Retinal pigment epithelial cell (primary cell): ENCODE results near the gene MRPS14.

ENCODE experiments used
- DNase-seq: peaks from one replicate; pipeline ENCODE4 v3.0.0-alpha.2; 2010; ENCODE audit warnings: low read depth
- H3K4me3 ChIP-seq: 2 replicates; pipeline ENCODE4 v1.5.1; 2011; ENCODE audit warnings: mild to moderate bottlenecking, low read length, control low read depth, moderate library complexity
- CTCF ChIP-seq: conservative IDR thresholded peaks from 2 replicates; pipeline ENCODE4 v1.5.1; 2011; ENCODE audit warnings: low read depth, low read length, control low read depth, inconsistent platforms

The MRPS14 gene

GRCh38 chr1:175000697-175001187, 22.5 kb downstream of the MRPS14 start:
- TF ChIP-seq CTCF = no peak
- H3K4me3 ChIP-seq = peak overlapping the region; percentile 72
- no peak for DNase-seq

DNA sequence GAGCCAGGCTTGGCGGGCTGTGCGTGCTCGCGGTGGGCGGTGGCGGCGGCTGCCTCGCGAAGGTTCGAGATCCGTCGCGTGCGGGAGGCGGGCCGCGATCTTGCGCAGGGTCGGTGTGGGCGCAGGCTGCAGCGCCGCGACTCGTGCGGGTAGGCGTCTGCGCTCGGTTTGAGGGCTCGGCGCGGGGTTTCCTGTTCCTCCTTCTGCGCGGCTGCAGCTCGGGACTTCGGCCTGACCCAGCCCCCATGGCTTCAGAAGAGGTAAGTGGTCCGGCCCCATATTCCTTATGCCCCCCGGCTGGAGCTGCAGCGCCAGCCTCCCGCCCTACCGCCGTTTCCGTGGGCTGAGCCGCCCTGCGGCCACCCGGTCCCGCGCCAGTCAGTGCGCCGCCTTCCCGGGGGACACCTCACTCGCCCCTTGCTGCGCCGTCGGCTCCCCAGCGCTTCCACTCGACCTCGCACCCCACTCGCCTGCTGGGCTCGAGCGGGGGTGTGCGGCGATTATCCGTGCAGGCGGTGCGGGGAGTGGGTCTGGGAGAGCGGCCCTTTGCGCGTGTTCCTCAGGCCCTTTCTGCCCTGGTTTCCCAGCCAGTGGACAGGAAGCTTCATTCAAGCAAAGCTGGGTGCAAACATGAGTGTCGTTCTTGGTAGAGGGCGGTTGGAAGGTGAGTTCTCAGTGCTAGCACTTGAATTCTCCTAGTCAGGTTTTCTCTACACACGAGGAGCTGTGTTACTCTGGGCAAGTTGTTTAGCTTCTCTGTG, 23.1 kb downstream of the MRPS14 start, which contains the start of gene CACYBP:
TSS of gene CACYBP (plus strand) at position 12 of the 761 bp plus-strand sequence. CDS start at position 246, 234 bp downstream.
- DNase-seq = no peak
- no peak for TF ChIP-seq CTCF

DNA sequence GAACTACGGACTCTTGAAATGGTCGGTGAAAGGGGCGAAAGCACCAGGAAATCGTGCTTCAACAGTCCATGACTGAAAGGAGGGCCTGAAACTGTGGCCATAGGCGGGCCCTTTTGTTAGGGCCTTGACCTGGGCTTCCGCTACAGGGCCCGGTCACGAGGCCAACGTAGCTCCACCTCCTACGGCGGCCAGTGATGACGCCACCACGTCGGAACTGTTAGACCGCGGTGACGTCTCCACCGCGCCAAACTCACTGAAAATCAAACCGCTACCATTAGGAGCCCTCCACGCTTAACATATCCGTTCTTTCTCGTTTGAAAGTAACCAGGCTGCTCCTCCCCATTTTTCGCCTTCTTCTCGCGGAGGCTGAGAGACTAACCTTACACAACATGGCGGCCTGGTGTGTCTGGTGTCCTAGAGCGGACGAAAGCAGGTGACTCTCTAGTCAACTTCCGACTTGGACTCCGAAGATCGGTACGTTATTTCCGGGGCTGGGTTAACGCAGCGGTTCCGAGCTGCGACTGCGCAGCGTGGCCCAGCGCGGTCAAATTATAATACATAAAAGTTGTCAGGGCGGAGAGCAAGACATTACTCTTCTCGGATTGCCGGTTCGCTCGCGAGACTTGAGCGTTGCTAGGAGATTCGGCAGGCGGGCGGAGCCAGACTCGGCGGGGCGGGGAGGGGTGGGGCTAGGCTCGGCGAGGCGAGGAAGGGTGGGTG, 23.8 kb downstream of the MRPS14 start:
- no peak for TF ChIP-seq CTCF
- DNase-seq = peak; percentile 97

More for the DNA sequence above, 23.1 kb downstream of the MRPS14 start, which contains the start of gene CACYBP:
- peak within 1 kb of the TSS; percentile 80 for H3K4me3 ChIP-seq

GRCh38 chr1:174998569-174999215, 24.5 kb downstream of the MRPS14 start:
- H3K4me3 ChIP-seq = peak overlapping the region; percentile 80
- peak; percentile 78 for TF ChIP-seq CTCF
- DNase-seq = peak; percentile 37

More for the DNA sequence above, 23.8 kb downstream of the MRPS14 start:
- peak overlapping the region; percentile 80 for H3K4me3 ChIP-seq

DNA sequence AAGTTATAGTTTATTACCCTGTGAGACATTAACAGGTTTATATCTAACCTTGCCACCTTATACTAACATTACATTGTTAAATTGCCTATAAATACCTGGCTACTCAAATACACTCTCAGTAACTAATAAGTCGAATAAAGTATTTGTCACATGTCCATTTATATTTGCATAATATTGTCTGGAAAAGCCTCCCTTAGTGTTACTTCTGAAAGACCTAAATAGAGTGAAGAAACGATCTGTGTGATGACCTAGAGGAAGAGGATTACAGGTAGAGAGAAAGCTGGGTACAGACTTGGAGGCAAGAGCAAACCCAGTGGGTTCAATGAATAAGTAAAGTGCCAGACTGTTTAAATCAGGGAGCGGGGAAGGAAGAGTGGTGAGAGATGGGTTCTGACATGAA, 26.2 kb downstream of the MRPS14 start:
- no peak for TF ChIP-seq CTCF
- no peak for DNase-seq
- no peak overlapping the region for H3K4me3 ChIP-seq

GRCh38 chr1:174996476-174996875, 26.7 kb downstream of the MRPS14 start:
- TF ChIP-seq CTCF = no peak
- no peak for DNase-seq
- no peak overlapping the region for H3K4me3 ChIP-seq
